Activated T-helper 9 cell treated with anti-CD3 and anti-CD28 coated beads, Interleukin-2, amount 50 U/mL, for 16 hours (primary cell): ENCODE data around the gene MMP21.
A peak's percentile ranks its signal among the peaks of the same experiment; 100 is the strongest.

Source experiments
- DNase-seq: peaks from one replicate; pipeline ENCODE4 v3.0.0-alpha.2; 2020; ENCODE audit warnings: low read depth

MMP21 gene

GRCh38 chr10:125762692-125763648 is 12.7 kb downstream of the MMP21 start:
- no peak for DNase-seq

GRCh38 chr10:125761961-125762360 is 13.7 kb downstream of the MMP21 start:
- DNase-seq = no peak

- no peak for DNase-seq
Observed at GRCh38 chr10:125757742-125758141, 17.9 kb downstream of the MMP21 start.

- no peak for DNase-seq
Observed at GRCh38 chr10:125756853-125757487, 18.7 kb downstream of the MMP21 start.

GRCh38 chr10:125756196-125756595 is 19.4 kb downstream of the MMP21 start:
- no peak for DNase-seq

GRCh38 chr10:125747417-125747816 is 28.2 kb downstream of the MMP21 start:
- no peak for DNase-seq

GRCh38 chr10:125744909-125745308 is 30.7 kb downstream of the MMP21 start:
- DNase-seq = no peak

- DNase-seq = no peak
Observed at GRCh38 chr10:125742465-125742864, 33.2 kb downstream of the MMP21 start.

GRCh38 chr10:125739994-125740679 is 35.5 kb downstream of the MMP21 start:
- no peak for DNase-seq

GRCh38 chr10:125738206-125738605 is 37.4 kb downstream of the MMP21 start:
- no peak for DNase-seq

GRCh38 chr10:125734823-125735222 is 40.8 kb downstream of the MMP21 start:
- no peak for DNase-seq

GRCh38 chr10:125734148-125734547 is 41.5 kb downstream of the MMP21 start:
- DNase-seq = no peak

- no peak for DNase-seq
Observed at GRCh38 chr10:125727436-125727835, 48.2 kb downstream of the MMP21 start.

GRCh38 chr10:125726914-125727313 is 48.7 kb downstream of the MMP21 start:
- DNase-seq = no peak

GRCh38 chr10:125722811-125723210 is 52.8 kb downstream of the MMP21 start:
- no peak for DNase-seq

GRCh38 chr10:125721035-125721434 is 54.6 kb downstream of the MMP21 start:
- DNase-seq = no peak

- no peak for DNase-seq
Observed at GRCh38 chr10:125720002-125720382, 55.6 kb downstream of the MMP21 start.

- peak; percentile 99 for DNase-seq
Observed at GRCh38 chr10:125719173-125720001, 56.2 kb downstream of the MMP21 start, which contains the start of gene EDRF1. TSS of gene EDRF1 (plus strand) at chr10:125719709. CDS start at chr10:125719808, 99 bp downstream.
